HEK293T (cell line): ENCODE data around the gene IL1RN.

Experiments used
- HDGF ChIP-seq: fragments of 450-650 bp; IDR thresholded peaks from 2 replicates; pipeline ENCODE4 v1.6.1; 2017; ENCODE audit warnings: antibody characterized with exemption, borderline replicate concordance
- NFRKB ChIP-seq: fragments of 450-650 bp; IDR thresholded peaks from 2 replicates; pipeline ENCODE4 v1.6.1; 2016; ENCODE audit warnings: mild to moderate bottlenecking, moderate library complexity
- SUZ12 ChIP-seq: fragments of 450-650 bp; IDR thresholded peaks from 2 replicates; pipeline ENCODE4 v1.6.1; 2016; ENCODE audit warnings: mild to moderate bottlenecking
- ZNF384 ChIP-seq: fragments of 450-650 bp; IDR thresholded peaks from 2 replicates; pipeline ENCODE4 v1.6.1; 2016

GRCh38 chr2:113164930-113165585, 37.7 kb downstream of the IL1RN start:
- TF ChIP-seq SUZ12: no peak
- no peak for TF ChIP-seq HDGF
- no peak for TF ChIP-seq ZNF384
- no peak for TF ChIP-seq NFRKB
